K562 (cell line): ENCODE measurements around the gene ATP10B. TPM values are rescaled to one million over a fixed set of nuclear protein-coding genes. Genes with fewer than 3 reads are reported as not detected.

Experiments
- ATAC-seq: fragments of 200-7000 bp; cut with Tn5 transposase; 3 replicates; pipeline ENCODE4 v1.9.1; 2020; ENCODE audit warnings: moderate library complexity
- BruUV-seq: library from RNA; stranded (reverse); fragments of 400-500 nt; replicated peaks from 2 replicates; lab custom pipeline; 2021; lab: Mats Ljungman, UMichigan
- CTCF ChIA-PET: fragments of 300-600 bp; formaldehyde crosslinking; extraction: SDS; loops from one replicate; lab custom pipeline; 2021; ENCODE audit warnings: low intra/inter-chr PET ratio; lab: Yijun Ruan, JAX
- POLR2A ChIA-PET: fragments of 300-600, 350-650 bp; sonication (Branson Sonifier 250); formaldehyde crosslinking; extraction: SDS; loops from one replicate; lab custom pipeline; 2021; ENCODE audit warnings: antibody characterized with exemption, inconsistent platforms; lab: Yijun Ruan, JAX
- DNase-seq, 4 experiments: peaks; one replicate each; pipeline versions ENCODE4 v3.0.0 to v3.0.0-alpha.2; 2011 to 2018; ENCODE audit warnings: low spot score in 3 of 4, mixed read lengths in 3 of 4; ENCODE audit errors: extremely low read depth in 1 of 4
- FAIRE-seq: peaks from 2 replicates; lab custom pipeline; 2011; peaks lifted over from hg19 to GRCh38; lab: Jason Lieb, UNC
- H2AFZ ChIP-seq: 2 replicates; pipeline ENCODE4 v1.6.0; 2011; ENCODE audit warnings: low read depth, low read length, control low read depth, inconsistent platforms
- H3K27ac ChIP-seq: fragments of 200-600 bp; 3 replicates; pipeline ENCODE4 v1.8.0; 2011; ENCODE audit warnings: low read depth, mild to moderate bottlenecking, control low read depth, inconsistent platforms, low read length, moderate library complexity, mixed read lengths; ENCODE audit errors: extremely low read depth
- H3K27me3 ChIP-seq, 2 experiments: fragments of 300-600 bp in 1 of 2; 2 replicates in 1 of 2; 3 replicates in 1 of 2; pipeline versions ENCODE4 v1.6.0 to v1.8.0; 2011; ENCODE audit warnings: inconsistent platforms in 2 of 2, low read length in 2 of 2, mild to moderate bottlenecking in 1 of 2, mixed read lengths in 1 of 2, moderate library complexity in 1 of 2; ENCODE audit not compliant: control insufficient read depth in 2 of 2, insufficient read depth in 2 of 2
- H3K36me3 ChIP-seq: fragments of 300-600 bp; 3 replicates; pipeline ENCODE4 v1.8.0; 2011; ENCODE audit warnings: mild to moderate bottlenecking, low read length, inconsistent platforms; ENCODE audit not compliant: control insufficient read depth, insufficient read depth
- H3K4me1 ChIP-seq, 2 experiments: fragments of 200-600 bp in 1 of 2; replicated peaks in 1 of 2; 2 replicates in 1 of 2; 3 replicates in 1 of 2; pipeline versions ENCODE4 v1.5.1 to v1.8.0; 2011; ENCODE audit warnings: inconsistent platforms in 2 of 2, low read length in 2 of 2, mild to moderate bottlenecking in 1 of 2, mixed read lengths in 1 of 2, moderate library complexity in 1 of 2; ENCODE audit not compliant: control insufficient read depth in 2 of 2, insufficient read depth in 2 of 2
- H3K4me2 ChIP-seq: 2 replicates; pipeline ENCODE4 v1.6.1; 2011; ENCODE audit warnings: low read length, control low read depth, inconsistent platforms, mixed read lengths; ENCODE audit not compliant: insufficient read depth
- H3K4me3 ChIP-seq: fragments of 200-600 bp; sonication (generic), shearing (Covaris generic); 2 replicates; pipeline ENCODE4 v1.5.1; 2016; ENCODE audit warnings: control low read depth, inconsistent platforms
- H3K79me2 ChIP-seq: fragments of 200-600 bp; 3 replicates; pipeline ENCODE4 v1.8.0; 2011; ENCODE audit warnings: low read length, inconsistent platforms; ENCODE audit not compliant: control insufficient read depth, insufficient read depth
- H3K9ac ChIP-seq, 2 experiments: 2 replicates each; pipeline versions ENCODE4 v1.6.0 to v1.6.1; 2011; ENCODE audit warnings: low read depth in 2 of 2, low read length in 2 of 2, control low read depth in 1 of 2, inconsistent platforms in 1 of 2, mild to moderate bottlenecking in 1 of 2, mixed read lengths in 1 of 2; ENCODE audit not compliant: insufficient read depth in 1 of 2
- H3K9me1 ChIP-seq: one replicate; pipeline ENCODE4 v1.6.0; 2011; ENCODE audit warnings: inconsistent platforms, mild to moderate bottlenecking, low read length, moderate library complexity; ENCODE audit not compliant: control insufficient read depth, insufficient read depth
- H3K9me3 ChIP-seq: replicated peaks from 2 replicates; pipeline ENCODE4 v1.5.1; 2011; ENCODE audit warnings: low read depth, low read length, inconsistent platforms; ENCODE audit not compliant: control insufficient read depth, insufficient read depth
- H4K20me1 ChIP-seq: replicated peaks from 2 replicates; pipeline ENCODE4 v1.6.1; 2011; ENCODE audit warnings: low read length, inconsistent platforms, mixed read lengths; ENCODE audit not compliant: control insufficient read depth, insufficient read depth
- BDP1 ChIP-seq: IDR thresholded peaks from 3 replicates; pipeline ENCODE4 v1.6.1; 2011; ENCODE audit not compliant: insufficient read length, insufficient read depth
- CBX5 ChIP-seq: IDR thresholded peaks from 2 replicates; pipeline ENCODE4 v1.6.1; 2014; ENCODE audit warnings: low read depth, borderline replicate concordance
- EP400 ChIP-seq: fragments of 450-650 bp; IDR thresholded peaks from 2 replicates; pipeline ENCODE4 v1.6.1; 2017; ENCODE audit warnings: antibody characterized with exemption, mild to moderate bottlenecking, moderate library complexity
- EWSR1 ChIP-seq: fragments of 450-650 bp; IDR thresholded peaks from 2 replicates; pipeline ENCODE4 v1.6.1; 2018; ENCODE audit warnings: borderline replicate concordance, mild to moderate bottlenecking, low read depth, moderate library complexity; ENCODE audit not compliant: partially characterized antibody
- GTF2A2 ChIP-seq: IDR thresholded peaks from 2 replicates; pipeline ENCODE4 v1.6.1; 2016; ENCODE audit warnings: mild to moderate bottlenecking, missing genetic modification characterization, missing compliant biosample characterization
- GTF2E2 ChIP-seq: fragments of 200-800 bp; sonication (Bioruptor generic); IDR thresholded peaks from 2 replicates; pipeline ENCODE4 v1.6.1; 2016; ENCODE audit warnings: missing genetic modification characterization, missing compliant biosample characterization
- HMG20B ChIP-seq: fragments of 250-450 bp; sonication (Bioruptor Pico); IDR thresholded peaks from 2 replicates; pipeline ENCODE4 v1.5.0; 2021; ENCODE audit warnings: mild to moderate bottlenecking
- PPARD ChIP-seq: fragments of 250-450 bp; sonication (Bioruptor Pico); IDR thresholded peaks from 2 replicates; pipeline ENCODE4 v1.8.0; 2022; ENCODE audit warnings: inconsistent platforms, mild to moderate bottlenecking, moderate library complexity
- RBM39 ChIP-seq: fragments of 200-400 bp; formaldehyde crosslinking; optimal IDR thresholded peaks from 2 replicates; pipeline ENCODE3; 2018; ENCODE audit warnings: low read depth, low read length
- SIX5 ChIP-seq, 2 experiments: IDR thresholded peaks; 2 replicates each; pipeline ENCODE4 v1.6.1; 2011; ENCODE audit warnings: low read length in 2 of 2, borderline replicate concordance in 1 of 2, low read depth in 1 of 2, mild to moderate bottlenecking in 1 of 2, moderate library complexity in 1 of 2; ENCODE audit not compliant: insufficient read depth in 1 of 2
- SP1 ChIP-seq: sonication (generic); formaldehyde crosslinking; IDR thresholded peaks from 2 replicates; pipeline ENCODE4 v1.8.1; 2022; ENCODE audit warnings: mild to moderate bottlenecking, missing genetic modification reagents
- SUPT5H ChIP-seq: fragments of 450-650 bp; IDR thresholded peaks from 2 replicates; pipeline ENCODE4 v1.6.1; 2016
- TFAP4 ChIP-seq: sonication (generic); formaldehyde crosslinking; IDR thresholded peaks from 2 replicates; pipeline ENCODE4 v1.8.0; 2022; ENCODE audit warnings: missing genetic modification reagents, mild to moderate bottlenecking, moderate library complexity, borderline replicate concordance
- VEZF1 ChIP-seq: fragments of 200-800 bp; sonication (Bioruptor generic); IDR thresholded peaks from 2 replicates; pipeline ENCODE4 v1.6.1; 2017; ENCODE audit warnings: missing genetic modification characterization, missing compliant biosample characterization
- ZC3H8 ChIP-seq: fragments of 450-650 bp; IDR thresholded peaks from 2 replicates; pipeline ENCODE4 v1.6.1; 2017
- ZNF263 ChIP-seq: sonication (generic); formaldehyde crosslinking; IDR thresholded peaks from 2 replicates; pipeline ENCODE4 v1.8.0; 2022; ENCODE audit warnings: mild to moderate bottlenecking, missing genetic modification reagents, borderline replicate concordance
- ZNF280A ChIP-seq: fragments of 450-650 bp; IDR thresholded peaks from 2 replicates; pipeline ENCODE4 v1.6.1; 2018; ENCODE audit warnings: mild to moderate bottlenecking, low read depth; ENCODE audit not compliant: partially characterized antibody
- WGBS: fragments of 100-300 bp; shearing (Covaris generic); methylation state at CpG from one replicate; pipeline ENCODE4 v1.1.6; 2016; ENCODE audit warnings: low coverage, mixed read lengths; ENCODE audit not compliant: insufficient coverage; ENCODE audit errors: missing lambda C conversion rate; 5-methylcytosine and 5-hydroxymethylcytosine counted together
- in situ Hi-C: fragments of 300-500 bp; cut with MboI; formaldehyde crosslinking; loops from 4 replicates; pipeline ENCODE4 v1.15.0; 2018; ENCODE audit warnings: inconsistent platforms, mixed read lengths
- intact Hi-C: fragments of 100-400 bp; cut with micrococcal nuclease; formaldehyde crosslinking; loops from 2 replicates; pipeline ENCODE4 v1.14.2; 2022
- polyA plus RNA-seq, 8 experiments: library from polyadenylated mRNA; depleted of rRNA in 4 of 8; stranded (reverse) in 5 of 8; unstranded in 3 of 8; fragments of >200 nt; fragmentation: Nextera tagmentation in 2 of 8; fragmentation: Illumina TruSeq in 1 of 8; extraction: Ambion mirVana in 2 of 8; extraction: Trizol in 1 of 8; gene quantifications; 2 replicates each; pipeline versions ENCODE4 v1.2.1 to v1.2.3, GENCODE V29; 2011 to 2014; ENCODE audit warnings: inconsistent platforms in 1 of 8, missing spikeins in 1 of 8
- total RNA-seq, 7 experiments: library from RNA; depleted of rRNA in 6 of 7; stranded (reverse); fragments of >200 nt in 6 of 7; fragmentation: Illumina TruSeq in 2 of 7; extraction: Trizol in 2 of 7; gene quantifications; 2 replicates each; pipeline versions ENCODE4 v1.2.1 to v1.2.3, GENCODE V29; 2011 to 2021; ENCODE audit warnings: low replicate concordance in 1 of 7
- TF ChIP-seq, protein P1 (sequence below): sonication (generic); formaldehyde crosslinking; IDR thresholded peaks from 2 replicates; pipeline ENCODE4 v1.8.0; 2022; ENCODE audit warnings: mild to moderate bottlenecking, low read depth, missing genetic modification reagents

The ATP10B gene
- total and polyA plus RNA-seq, 9 of the 15 experiments (the other 6 are each of a cell fraction or from before 2014, with no cell fraction given): 0.04 TPM; not detected in 8

DNA sequence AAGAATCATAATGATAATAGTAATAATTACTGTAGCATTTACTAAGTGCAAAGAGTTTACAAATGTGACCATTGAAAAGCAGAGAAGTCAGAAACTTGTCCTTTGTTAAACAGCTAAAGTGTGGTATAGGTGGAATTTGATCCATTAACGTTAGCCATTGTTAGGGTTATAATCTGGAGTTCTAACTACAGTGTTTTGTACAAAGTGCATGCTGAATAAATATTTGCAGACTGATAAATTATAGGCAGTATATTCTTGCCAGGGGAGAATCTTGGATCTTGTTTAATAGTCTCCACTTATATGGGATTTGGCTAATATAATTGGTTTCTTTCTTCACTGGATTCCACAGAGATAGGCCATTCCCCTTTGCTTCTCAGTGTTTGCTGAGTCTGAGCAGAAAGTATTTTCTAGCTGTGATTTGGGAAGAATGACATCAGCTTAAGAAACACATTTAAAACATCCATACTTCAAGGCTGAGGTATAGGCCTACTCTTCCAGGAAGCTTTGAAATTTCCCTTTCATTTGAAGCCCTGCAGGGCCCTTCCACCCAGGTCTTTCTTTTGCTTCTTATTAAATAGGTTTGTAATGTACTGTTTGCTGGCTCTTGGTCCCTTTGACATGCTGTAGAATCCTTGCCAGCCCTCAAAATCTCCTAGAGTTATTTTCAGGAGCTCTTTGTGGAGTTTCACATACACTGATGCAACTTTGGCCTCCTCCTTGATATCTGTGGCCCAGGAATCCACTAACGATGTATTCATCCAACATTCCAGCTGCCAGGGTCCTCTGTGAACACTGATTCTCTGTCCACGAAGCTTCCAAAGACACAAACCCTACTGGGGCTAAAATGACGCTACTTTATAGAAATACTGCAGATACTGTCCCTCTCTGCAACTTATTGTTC, 51.4 kb downstream of the ATP10B start:
- intact Hi-C loops: no loop called here
- ATAC-seq (no peak), DNase-seq (no peak), FAIRE-seq (no peak)
- POLR2A ChIA-PET: no interaction called here
- Histone ChIP-seq H3K4me1 (no peaks in the 10 kb centered on the region), H3K27me3 (no peaks in the 10 kb centered on the region), H3K79me2 (no peaks in the 10 kb centered on the region), H3K9ac (no peak overlapping the region), H4K20me1 (no peaks in the 10 kb centered on the region), H3K4me2 (no peak overlapping the region), H2AFZ (no peak overlapping the region), H3K36me3 (no peaks in the 10 kb centered on the region), H3K9me3 (no peaks in the 10 kb centered on the region), H3K4me3 (no peak overlapping the region), H3K27ac (no peak overlapping the region), H3K9me1 (no peaks in the 10 kb centered on the region)
- WGBS: 3% methylated on average over 4 of the region's 4 CpGs
- no TSS peak for BruUV-seq
- in situ Hi-C loops: no loop called here
- CTCF ChIA-PET: no interaction called here
- TF ChIP-seq SP1 (no peak), CBX5 (no peak), RBM39 (no peak), EWSR1 (no peak), TFAP4 (no peak), PPARD (no peak), ZC3H8 (no peak), BDP1 (no peak), HMG20B (CRISPR knock-in tag) (no peak), ZNF263 (CRISPR knock-in tag) (no peak), GTF2E2 (tag) (no peak), VEZF1 (CRISPR knock-in tag) (no peak), SUPT5H (no peak), SIX5 (IDR thresholded peaks at IDR 0.05; ENCODE audit: borderline replicate concordance in 1 of 2, insufficient read depth in 1 of 2, low read depth in 1 of 2, low read length in 2 of 2) (no peak), ZNF280A (no peak), GTF2A2 (no peak), EP400 (no peak)
- TF ChIP-seq, protein P1, sequence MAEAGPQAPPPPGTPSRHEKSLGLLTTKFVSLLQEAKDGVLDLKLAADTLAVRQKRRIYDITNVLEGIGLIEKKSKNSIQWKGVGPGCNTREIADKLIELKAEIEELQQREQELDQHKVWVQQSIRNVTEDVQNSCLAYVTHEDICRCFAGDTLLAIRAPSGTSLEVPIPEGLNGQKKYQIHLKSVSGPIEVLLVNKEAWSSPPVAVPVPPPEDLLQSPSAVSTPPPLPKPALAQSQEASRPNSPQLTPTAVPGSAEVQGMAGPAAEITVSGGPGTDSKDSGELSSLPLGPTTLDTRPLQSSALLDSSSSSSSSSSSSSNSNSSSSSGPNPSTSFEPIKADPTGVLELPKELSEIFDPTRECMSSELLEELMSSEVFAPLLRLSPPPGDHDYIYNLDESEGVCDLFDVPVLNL (CRISPR knock-in tag): no peak
